WI38 (cell line): ENCODE data around the gene ZFYVE21.

Experiments
- H3K4me3 ChIP-seq: 2 replicates; pipeline ENCODE4 v1.5.1; 2011; ENCODE audit warnings: low read depth, mild to moderate bottlenecking, control low read depth, low read length
- TF ChIP-seq, protein P1 (sequence below): IDR thresholded peaks from 2 replicates; pipeline ENCODE4 v1.5.1; 2012; ENCODE audit warnings: low read depth, mild to moderate bottlenecking, control low read depth, low read length

ZFYVE21 gene

DNA sequence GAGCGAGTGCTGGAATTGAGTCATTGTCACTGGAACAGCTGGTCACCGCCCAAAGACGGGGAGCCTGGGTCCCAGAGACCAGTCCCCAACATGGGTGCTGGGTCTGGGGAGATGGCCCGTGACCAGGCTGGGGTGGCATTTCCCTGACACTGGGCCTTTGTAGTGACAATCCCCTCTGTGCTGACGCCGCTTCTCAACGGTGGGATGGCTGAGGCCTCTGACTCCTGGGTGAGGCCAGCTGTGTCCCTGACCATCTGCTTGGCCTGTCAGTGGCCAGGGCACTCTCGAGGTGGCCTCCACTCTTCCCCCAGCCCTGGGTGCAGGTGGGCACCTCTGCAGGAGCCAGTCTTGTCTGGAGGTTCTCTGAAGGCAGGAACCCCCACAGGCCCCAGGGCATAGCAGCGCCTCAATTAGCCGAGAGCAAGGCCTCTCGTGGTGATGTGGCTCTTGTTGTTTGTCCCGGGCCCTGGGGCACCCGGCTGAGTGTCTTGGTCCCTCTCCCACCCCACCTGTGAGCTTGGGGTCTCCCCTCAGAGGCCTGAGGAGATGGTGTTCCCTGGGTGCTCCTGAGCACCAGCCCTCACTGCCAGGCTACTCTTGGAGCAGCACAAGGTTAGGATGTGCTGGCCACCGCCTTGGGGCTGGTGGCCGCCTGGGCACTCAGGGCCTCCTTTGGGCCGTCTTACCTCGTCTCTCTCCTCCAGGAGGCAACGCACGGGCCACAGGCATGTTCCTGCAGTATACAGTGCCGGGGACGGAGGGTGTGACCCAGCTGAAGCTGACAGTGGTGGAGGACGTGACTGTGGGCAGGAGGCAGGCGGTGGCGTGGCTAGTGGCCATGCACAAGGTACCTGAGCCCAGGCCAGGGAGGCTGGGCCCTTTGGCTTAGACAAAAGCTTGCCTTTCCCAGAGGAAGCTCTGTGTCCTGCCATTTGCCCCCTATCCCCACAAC, 16.6 kb downstream of the ZFYVE21 start:
- TF ChIP-seq, protein P1, sequence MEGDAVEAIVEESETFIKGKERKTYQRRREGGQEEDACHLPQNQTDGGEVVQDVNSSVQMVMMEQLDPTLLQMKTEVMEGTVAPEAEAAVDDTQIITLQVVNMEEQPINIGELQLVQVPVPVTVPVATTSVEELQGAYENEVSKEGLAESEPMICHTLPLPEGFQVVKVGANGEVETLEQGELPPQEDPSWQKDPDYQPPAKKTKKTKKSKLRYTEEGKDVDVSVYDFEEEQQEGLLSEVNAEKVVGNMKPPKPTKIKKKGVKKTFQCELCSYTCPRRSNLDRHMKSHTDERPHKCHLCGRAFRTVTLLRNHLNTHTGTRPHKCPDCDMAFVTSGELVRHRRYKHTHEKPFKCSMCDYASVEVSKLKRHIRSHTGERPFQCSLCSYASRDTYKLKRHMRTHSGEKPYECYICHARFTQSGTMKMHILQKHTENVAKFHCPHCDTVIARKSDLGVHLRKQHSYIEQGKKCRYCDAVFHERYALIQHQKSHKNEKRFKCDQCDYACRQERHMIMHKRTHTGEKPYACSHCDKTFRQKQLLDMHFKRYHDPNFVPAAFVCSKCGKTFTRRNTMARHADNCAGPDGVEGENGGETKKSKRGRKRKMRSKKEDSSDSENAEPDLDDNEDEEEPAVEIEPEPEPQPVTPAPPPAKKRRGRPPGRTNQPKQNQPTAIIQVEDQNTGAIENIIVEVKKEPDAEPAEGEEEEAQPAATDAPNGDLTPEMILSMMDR: no peak
- H3K4me3 ChIP-seq: no peak overlapping the region

DNA sequence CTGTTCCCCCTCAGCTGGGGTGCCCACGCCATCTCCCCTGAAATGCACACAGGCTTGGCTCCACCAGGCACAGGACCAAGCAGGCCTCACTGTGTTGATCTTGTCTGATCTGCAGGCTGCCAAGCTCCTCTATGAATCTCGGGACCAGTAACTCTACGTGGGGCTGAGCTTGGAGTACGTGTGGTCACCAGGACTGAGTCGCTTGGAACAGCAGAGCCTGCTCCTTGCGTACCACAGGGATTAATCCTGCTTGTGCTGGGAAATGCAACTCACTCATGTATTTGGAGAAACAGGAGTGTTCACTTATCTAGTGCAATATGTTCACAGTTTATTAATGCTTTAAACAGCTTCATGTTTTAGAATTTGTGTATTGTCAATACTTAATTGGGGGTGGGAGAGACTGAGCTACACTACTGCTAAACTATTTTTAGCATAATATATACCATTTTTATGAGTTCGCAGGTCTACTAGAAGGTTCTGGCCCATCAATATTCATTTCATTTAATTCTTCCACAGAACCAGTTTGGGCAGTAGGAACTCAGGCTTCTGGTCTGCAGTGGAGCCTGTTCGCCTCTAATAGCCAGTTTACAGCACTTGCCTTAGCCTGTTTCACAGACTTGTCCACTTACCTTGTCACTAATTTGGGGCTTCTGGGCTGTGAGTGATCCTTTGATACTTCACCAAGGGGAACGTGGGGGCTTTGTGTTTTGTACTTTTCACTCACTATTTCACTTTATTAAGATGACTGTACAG, 17.4 kb downstream of the ZFYVE21 start:
- H3K4me3 ChIP-seq: no peak overlapping the region
- TF ChIP-seq, protein P1: no peak

DNA sequence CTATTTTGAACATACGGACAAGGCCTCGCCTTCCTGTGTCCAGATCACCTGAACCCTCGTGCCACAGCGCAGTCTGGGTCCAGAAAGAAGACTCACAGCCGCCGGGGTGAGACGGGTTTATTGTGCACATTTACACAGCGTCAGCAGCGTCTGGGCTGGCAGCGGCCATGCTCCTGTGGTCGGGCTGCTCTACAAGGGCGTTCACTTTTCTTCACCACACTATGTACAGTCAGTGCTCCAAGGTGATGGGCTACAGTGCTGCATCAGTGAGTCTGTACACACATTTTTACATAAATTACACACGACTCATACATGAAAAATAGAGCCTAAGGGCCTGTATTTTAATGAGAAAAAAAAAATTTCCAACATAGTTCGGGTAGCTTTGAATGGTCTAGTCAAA, 18.0 kb downstream of the ZFYVE21 start:
- no peak overlapping the region for H3K4me3 ChIP-seq
- TF ChIP-seq, protein P1: no peak

DNA sequence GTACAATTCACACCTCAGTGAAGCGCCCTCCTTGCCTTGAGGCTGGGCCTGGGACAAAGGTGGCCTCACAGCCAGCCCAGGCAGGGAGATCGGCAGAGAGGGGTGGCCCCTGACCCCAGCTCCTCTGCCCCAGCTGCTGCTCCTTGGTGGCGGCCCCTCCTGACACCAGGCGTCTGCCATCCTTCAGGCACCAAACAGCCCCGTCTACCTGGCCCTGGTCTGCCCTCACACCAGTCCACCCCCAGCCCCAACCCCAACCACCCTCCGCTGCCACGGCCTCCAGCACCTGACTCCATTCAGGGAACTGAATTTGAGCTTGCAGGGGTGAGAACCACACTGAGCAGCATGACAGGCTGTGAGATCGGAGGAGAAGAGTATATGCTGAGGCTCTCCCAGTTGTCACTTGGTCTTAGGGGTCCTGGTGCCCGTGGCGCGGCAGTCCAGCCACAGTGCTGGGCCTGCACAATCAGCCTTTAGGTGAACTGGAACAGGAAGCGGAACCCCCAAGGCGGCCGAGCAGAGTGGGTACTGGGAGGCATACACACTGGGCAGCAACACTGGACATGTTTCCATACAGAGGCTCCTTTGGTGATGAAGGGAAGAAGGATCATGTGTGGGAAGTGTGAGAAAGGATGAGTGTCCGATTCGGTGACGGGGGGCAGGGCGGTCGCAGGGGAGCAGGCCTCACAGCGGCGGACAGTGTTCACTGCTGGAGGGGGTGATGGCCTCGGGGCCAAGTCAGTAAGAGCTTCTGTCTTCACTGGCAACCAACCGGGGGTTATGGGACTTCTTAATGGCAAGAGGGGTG, 18.7 kb downstream of the ZFYVE21 start:
- TF ChIP-seq, protein P1: no peak

DNA sequence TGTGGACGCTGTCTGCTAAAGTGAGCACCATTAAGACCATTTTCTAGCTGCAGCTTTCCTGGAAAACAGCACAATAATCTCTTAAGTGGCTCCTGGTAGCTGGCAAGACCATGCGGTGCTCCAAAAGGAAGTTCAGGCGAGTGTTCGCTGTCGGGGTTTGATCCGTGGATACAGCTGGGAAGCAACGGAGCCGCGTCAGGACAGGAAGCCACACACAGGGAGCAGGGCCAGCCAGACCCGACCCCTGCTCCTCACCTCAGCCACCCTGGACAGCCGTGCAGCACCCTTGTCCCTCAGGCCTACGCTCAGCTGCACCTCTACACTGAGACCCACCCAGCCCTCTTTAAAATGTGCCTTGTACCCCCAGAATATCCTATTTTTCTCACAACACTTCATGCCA, 19.4 kb downstream of the ZFYVE21 start:
- H3K4me3 ChIP-seq: no peak overlapping the region
- TF ChIP-seq, protein P1: no peak

More for the DNA sequence above, 18.7 kb downstream of the ZFYVE21 start:
- no peak overlapping the region for H3K4me3 ChIP-seq

DNA sequence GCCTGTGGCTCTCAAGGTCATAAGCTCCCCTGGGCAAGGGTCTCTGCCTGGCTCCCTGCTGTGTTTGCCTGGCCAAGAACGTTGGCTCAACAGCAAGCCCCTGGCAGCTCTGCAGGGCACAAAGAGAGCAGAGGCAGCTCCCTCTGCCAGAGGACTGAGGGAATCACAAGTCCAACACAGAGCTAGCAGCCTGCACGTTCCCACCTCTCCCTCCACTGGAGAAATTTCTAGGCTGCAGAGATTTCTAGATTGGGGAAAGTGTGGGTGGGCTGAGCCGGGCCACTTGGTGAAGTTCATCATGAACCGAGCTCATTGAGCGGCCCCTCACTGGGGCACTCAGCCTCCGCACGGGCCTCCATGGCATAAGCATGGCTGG, 19.8 kb downstream of the ZFYVE21 start:
- TF ChIP-seq, protein P1: no peak
- no peak overlapping the region for H3K4me3 ChIP-seq
